HG02981 (cell line): ENCODE data around the gene RCOR1.

Source experiments
- ATAC-seq: cut with Tn5 transposase; IDR thresholded peaks from one replicate; pipeline ENCODE4 v1.9.1; 2021; ENCODE audit warnings: mild to moderate bottlenecking, moderate library complexity; ENCODE audit not compliant: unreplicated experiment

RCOR1 gene

GRCh38 chr14:102668291-102668873 is 75.9 kb downstream of the RCOR1 start:
- no peak for ATAC-seq

GRCh38 chr14:102671410-102671809 is 79.0 kb downstream of the RCOR1 start:
- ATAC-seq, result no peak

GRCh38 chr14:102672410-102672960 is 80.0 kb downstream of the RCOR1 start:
- no peak for ATAC-seq

GRCh38 chr14:102675396-102675795 is 82.9 kb downstream of the RCOR1 start:
- ATAC-seq, result no peak

GRCh38 chr14:102678394-102678793 is 85.9 kb downstream of the RCOR1 start:
- ATAC-seq, result no peak

- ATAC-seq, result no peak
Observed at GRCh38 chr14:102683399-102684297, 91.2 kb downstream of the RCOR1 start.

- no peak for ATAC-seq
Observed at GRCh38 chr14:102684298-102684663, 91.8 kb downstream of the RCOR1 start.

GRCh38 chr14:102686196-102686801 is 93.8 kb downstream of the RCOR1 start:
- no peak for ATAC-seq

- ATAC-seq, result no peak
Observed at GRCh38 chr14:102688290-102688689, 95.8 kb downstream of the RCOR1 start.

- ATAC-seq, result no peak
Observed at GRCh38 chr14:102690509-102691286, 98.2 kb downstream of the RCOR1 start.

GRCh38 chr14:102691763-102692162 is 99.3 kb downstream of the RCOR1 start:
- ATAC-seq, result no peak

- no peak for ATAC-seq
Observed at GRCh38 chr14:102692334-102692733, 99.9 kb downstream of the RCOR1 start.

GRCh38 chr14:102693006-102693755 is 100.7 kb downstream of the RCOR1 start:
- ATAC-seq, result no peak

- ATAC-seq, result no peak
Observed at GRCh38 chr14:102694530-102695166, 102.2 kb downstream of the RCOR1 start.

- ATAC-seq, result no peak
Observed at GRCh38 chr14:102695167-102695555, 102.7 kb downstream of the RCOR1 start.

GRCh38 chr14:102696332-102696731 is 103.9 kb downstream of the RCOR1 start:
- no peak for ATAC-seq

GRCh38 chr14:102696856-102697495 is 104.5 kb downstream of the RCOR1 start:
- no peak for ATAC-seq

GRCh38 chr14:102697501-102697900 is 105.1 kb downstream of the RCOR1 start:
- ATAC-seq, result no peak

- no peak for ATAC-seq
Observed at GRCh38 chr14:102699416-102700110, 107.1 kb downstream of the RCOR1 start.
